HUES6 (cell line): ENCODE data around the gene ARID2.

Source experiments
- H3K27ac ChIP-seq: 2 replicates; pipeline ENCODE4 v1.7.0; 2013; ENCODE audit warnings: low read depth, mild to moderate bottlenecking, low read length, inconsistent platforms
- H3K27me3 ChIP-seq: 2 replicates; pipeline ENCODE4 v1.6.1; 2013; ENCODE audit warnings: low read length; ENCODE audit not compliant: control insufficient read depth, insufficient read depth
- H3K36me3 ChIP-seq: 2 replicates; pipeline ENCODE4 v1.6.1; 2013; ENCODE audit warnings: low read length; ENCODE audit not compliant: control insufficient read depth, insufficient read depth
- H3K4me1 ChIP-seq: 2 replicates; pipeline ENCODE4 v1.6.1; 2013; ENCODE audit warnings: low read length; ENCODE audit not compliant: control insufficient read depth, insufficient read depth
- H3K4me3 ChIP-seq: 2 replicates; pipeline ENCODE4 v1.5.1; 2013; ENCODE audit warnings: low read depth, low read length
- H3K9ac ChIP-seq: one replicate; pipeline ENCODE4 v1.6.1; 2013; ENCODE audit warnings: mild to moderate bottlenecking, low read length
- H3K9me3 ChIP-seq: 2 replicates; pipeline ENCODE4 v1.6.1; 2013; ENCODE audit warnings: low read depth, low read length; ENCODE audit not compliant: control insufficient read depth, insufficient read depth

ARID2 gene

DNA sequence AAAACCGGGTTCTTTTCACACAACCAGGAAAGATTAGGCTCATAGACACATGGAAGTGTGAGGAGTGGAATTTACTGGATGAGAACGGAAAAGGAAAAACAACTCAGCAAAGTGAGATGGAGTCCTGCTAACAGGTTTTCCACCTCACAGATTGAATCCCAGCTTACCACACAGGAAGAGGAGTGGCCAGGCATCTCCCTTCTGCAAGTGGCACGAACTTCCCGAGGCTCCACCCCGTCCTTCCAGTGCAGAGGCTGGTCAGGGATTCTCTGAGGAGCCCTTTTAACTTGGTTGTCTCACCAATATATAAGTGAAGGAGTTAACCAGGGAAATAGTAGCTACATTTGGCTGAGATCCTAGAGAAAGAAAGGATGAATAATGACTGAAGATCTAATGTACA lies 158.0 kb downstream of the ARID2 start:
- no peak overlapping the region for H3K4me3 ChIP-seq
- H3K27ac ChIP-seq = no peak overlapping the region
- no peak overlapping the region for H3K9ac ChIP-seq
- peaks cover 15% of the 10 kb centered on the region for H3K4me1 ChIP-seq
- peaks cover 36% of the 10 kb centered on the region for H3K36me3 ChIP-seq
- H3K27me3 ChIP-seq = no peaks in the 10 kb centered on the region
- peaks cover 5% of the 10 kb centered on the region; the same call in 1 of the 2 replicates for H3K9me3 ChIP-seq

DNA sequence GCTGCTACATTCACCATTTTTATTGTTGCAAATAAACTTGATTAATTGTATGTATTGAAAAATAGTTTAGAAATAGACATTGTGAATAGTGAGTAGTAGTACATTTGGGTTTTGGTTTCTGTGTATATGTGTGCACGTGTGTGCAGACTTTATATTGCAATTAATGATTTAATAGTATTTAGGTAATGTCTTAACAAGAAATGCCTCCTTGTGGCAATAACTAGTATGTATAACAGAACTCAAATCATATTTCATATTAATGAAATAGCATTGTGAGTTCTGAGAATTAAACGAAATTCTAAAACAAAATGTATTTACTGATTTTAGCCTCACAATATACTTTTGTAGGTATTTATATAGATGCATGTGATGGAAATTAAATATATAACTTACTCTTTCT lies 160.8 kb downstream of the ARID2 start:
- H3K4me3 ChIP-seq = no peak overlapping the region
- no peaks in the 10 kb centered on the region for H3K27me3 ChIP-seq
- no peak overlapping the region for H3K9ac ChIP-seq
- H3K27ac ChIP-seq = no peak overlapping the region
- peaks cover 44% of the 10 kb centered on the region for H3K36me3 ChIP-seq
- peaks cover 5% of the 10 kb centered on the region; the same call in 1 of the 2 replicates for H3K9me3 ChIP-seq
- peaks cover 15% of the 10 kb centered on the region for H3K4me1 ChIP-seq

DNA sequence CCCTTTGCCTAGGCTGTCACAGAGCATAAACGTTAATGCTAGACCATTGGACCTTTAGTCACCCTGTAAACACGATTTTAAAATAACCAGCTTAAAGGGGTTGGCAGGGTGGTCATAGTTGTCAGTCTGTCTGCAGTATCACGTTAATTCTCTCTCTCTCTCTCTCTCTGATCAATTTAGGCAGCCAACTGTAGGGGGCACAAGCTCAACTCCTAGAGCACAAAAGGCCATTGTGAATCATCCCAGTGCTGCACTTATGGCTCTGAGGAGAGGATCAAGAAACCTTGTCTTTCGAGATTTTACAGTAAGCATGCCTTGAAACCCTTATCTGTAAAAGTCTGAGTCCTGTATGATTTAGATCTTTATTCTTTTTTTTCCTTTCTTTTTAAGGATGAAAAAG lies 163.7 kb downstream of the ARID2 start:
- no peak overlapping the region for H3K9ac ChIP-seq
- H3K27me3 ChIP-seq = no peaks in the 10 kb centered on the region
- H3K36me3 ChIP-seq = peaks cover 57% of the 10 kb centered on the region
- no peak overlapping the region for H3K4me3 ChIP-seq
- no peaks in the 10 kb centered on the region for H3K9me3 ChIP-seq
- no peak overlapping the region for H3K27ac ChIP-seq
- H3K4me1 ChIP-seq = no peaks in the 10 kb centered on the region

DNA sequence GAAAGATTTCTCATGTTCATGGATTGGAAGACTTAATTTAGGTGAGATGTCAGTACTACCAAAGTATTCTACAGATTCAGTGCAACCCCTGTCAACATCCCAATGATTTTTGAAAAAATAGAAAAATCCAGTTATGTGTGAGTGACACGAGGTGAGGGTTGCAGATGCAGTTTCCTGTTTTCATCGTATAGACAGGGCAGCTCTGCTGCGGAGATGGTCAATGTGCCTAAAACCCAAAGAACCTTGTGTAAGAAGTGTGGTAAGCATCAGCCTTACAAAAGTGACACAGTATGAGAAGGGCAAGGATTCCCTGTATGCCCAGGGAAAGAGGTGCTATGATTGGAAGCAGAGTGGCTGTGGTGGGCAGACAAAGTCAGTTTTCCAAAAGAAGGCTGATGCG lies 166.5 kb downstream of the ARID2 start:
- H3K4me1 ChIP-seq = no peaks in the 10 kb centered on the region
- H3K27ac ChIP-seq = no peak overlapping the region
- H3K4me3 ChIP-seq = no peak overlapping the region
- peaks cover 65% of the 10 kb centered on the region for H3K36me3 ChIP-seq
- no peaks in the 10 kb centered on the region for H3K9me3 ChIP-seq
- no peaks in the 10 kb centered on the region for H3K27me3 ChIP-seq
- no peak overlapping the region for H3K9ac ChIP-seq

DNA sequence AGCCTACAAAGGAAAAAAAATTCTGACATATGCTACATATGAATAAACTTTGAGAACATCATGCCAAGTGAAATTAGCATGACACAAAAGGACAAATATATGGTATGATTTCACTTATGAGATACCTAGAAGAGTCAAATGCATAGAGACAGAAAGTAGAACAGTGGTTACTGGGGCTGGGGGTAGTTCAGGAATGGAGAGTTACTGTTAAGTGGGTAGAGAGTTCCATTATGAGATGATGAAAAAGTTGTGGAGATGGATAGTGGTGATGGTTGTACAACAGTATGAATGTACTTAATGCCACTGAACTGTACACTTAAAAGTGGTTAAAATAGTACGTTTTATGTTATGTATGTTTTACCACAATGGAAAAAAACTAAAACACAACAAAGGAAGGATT lies 168.6 kb downstream of the ARID2 start:
- H3K27ac ChIP-seq = no peak overlapping the region
- H3K9ac ChIP-seq = no peak overlapping the region
- no peaks in the 10 kb centered on the region for H3K27me3 ChIP-seq
- H3K36me3 ChIP-seq = peaks cover 58% of the 10 kb centered on the region
- H3K4me3 ChIP-seq = no peak overlapping the region
- H3K9me3 ChIP-seq = no peaks in the 10 kb centered on the region
- H3K4me1 ChIP-seq = no peaks in the 10 kb centered on the region

DNA sequence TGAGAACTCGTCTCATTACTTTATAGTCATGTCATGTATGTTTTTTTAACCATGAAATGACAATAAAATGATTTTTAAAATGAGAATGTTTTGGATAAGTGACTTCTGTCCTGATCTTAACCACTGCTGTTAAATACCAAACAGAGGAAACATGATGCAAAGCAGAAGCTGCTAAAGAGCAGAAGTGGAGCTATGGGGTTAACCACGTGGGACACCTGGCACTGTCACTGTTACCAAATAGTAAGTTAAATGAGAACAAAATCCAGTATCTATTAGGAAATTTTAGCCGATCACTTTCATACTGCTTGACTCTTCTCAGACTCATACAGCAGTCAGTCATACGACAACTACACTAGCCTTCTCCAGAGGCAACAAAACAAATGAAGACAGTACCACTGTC lies 178.4 kb downstream of the ARID2 start:
- no peak overlapping the region for H3K4me3 ChIP-seq
- peaks cover 25% of the 10 kb centered on the region for H3K36me3 ChIP-seq
- H3K27ac ChIP-seq = no peak overlapping the region
- H3K4me1 ChIP-seq = no peaks in the 10 kb centered on the region
- H3K9me3 ChIP-seq = no peaks in the 10 kb centered on the region
- no peaks in the 10 kb centered on the region for H3K27me3 ChIP-seq
- H3K9ac ChIP-seq = no peak overlapping the region

DNA sequence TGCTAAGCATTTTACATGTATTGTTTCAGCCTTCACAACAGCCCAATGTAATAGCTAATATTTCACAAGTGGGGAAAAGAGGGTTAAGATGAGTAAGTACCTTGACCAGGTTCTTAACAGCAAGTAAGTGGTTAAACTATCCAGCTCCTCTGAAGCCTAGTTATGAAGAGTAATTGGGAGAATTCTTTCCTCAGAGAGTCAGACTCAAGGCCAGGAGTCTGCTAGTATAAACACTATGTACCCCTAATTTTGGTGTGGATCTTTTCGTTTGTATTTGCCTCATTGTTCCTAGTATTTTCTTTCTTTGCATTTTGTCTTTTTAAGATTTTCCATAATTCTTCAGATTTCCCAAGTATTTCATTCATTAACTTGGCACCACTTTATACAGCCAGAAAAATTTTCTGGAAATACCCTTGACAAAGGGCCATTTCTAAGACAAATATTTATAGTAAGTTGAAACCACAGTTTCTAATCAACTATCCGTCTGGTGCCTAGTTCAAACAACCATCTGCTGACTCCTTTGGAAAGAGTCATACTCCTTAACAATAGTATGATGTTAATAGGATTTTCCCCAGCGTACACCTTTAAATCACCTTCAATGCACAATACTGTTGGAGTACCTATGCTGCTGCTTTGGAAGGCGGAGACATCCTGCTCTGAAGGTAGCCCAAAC lies 179.7 kb downstream of the ARID2 start:
- Histone ChIP-seq H3K27me3 (no peaks in the 10 kb centered on the region), H3K27ac (no peak overlapping the region), H3K9me3 (no peaks in the 10 kb centered on the region), H3K4me1 (no peaks in the 10 kb centered on the region), H3K36me3 (peaks cover 25% of the 10 kb centered on the region), H3K4me3 (no peak overlapping the region), H3K9ac (no peak overlapping the region)

DNA sequence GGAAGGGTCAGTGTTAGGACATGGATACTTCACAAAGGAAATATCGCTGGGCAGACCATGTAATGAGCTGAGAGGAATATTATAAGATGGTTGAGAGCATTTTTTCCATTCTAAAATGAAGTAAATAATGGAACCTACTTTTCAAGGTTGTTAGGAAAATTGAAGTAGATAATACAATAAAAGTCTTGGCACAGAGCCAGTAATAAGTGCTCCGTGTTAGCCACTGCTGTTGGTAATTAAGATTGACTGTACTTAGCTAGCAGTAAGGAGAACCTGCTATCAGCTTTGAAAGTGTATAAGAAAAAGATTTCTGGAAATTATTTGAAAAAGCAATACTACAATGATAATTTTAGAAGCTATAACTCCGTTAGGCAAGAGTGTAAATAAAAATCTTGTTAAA lies 183.3 kb downstream of the ARID2 start:
- Histone ChIP-seq H3K4me1 (no peaks in the 10 kb centered on the region), H3K27ac (no peak overlapping the region)

DNA sequence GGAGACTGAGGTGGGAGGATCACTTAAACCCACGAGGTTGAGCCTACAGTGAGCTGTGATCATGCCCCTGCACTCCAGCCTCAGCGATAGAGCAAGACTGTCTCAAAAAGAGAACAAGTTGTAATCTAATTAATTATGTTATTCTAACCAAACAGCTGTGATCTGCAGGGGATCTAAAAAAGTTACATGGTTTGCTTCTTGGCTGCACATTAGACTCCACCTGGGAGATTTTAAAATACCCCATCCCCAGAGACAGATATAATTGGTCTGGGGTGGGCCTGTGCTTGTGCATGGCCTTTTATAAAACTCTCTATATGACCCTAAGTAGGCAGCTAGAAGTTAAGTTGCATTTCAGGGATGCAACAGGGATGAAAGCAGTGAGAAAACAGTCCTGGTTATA lies 184.1 kb downstream of the ARID2 start:
- Histone ChIP-seq H3K27me3 (no peaks in the 10 kb centered on the region), H3K27ac (no peak overlapping the region), H3K36me3 (0 out of 2 replicates have a peak, but pooled peaks cover 4% of the 10 kb centered on the region), H3K9me3 (no peaks in the 10 kb centered on the region), H3K9ac (no peak overlapping the region), H3K4me3 (no peak overlapping the region), H3K4me1 (no peaks in the 10 kb centered on the region)

More for the DNA sequence above, 183.3 kb downstream of the ARID2 start:
- no peaks in the 10 kb centered on the region for H3K27me3 ChIP-seq
- H3K9me3 ChIP-seq = no peaks in the 10 kb centered on the region
- H3K9ac ChIP-seq = no peak overlapping the region
- H3K36me3 ChIP-seq = peaks cover 13% of the 10 kb centered on the region
- no peak overlapping the region for H3K4me3 ChIP-seq

DNA sequence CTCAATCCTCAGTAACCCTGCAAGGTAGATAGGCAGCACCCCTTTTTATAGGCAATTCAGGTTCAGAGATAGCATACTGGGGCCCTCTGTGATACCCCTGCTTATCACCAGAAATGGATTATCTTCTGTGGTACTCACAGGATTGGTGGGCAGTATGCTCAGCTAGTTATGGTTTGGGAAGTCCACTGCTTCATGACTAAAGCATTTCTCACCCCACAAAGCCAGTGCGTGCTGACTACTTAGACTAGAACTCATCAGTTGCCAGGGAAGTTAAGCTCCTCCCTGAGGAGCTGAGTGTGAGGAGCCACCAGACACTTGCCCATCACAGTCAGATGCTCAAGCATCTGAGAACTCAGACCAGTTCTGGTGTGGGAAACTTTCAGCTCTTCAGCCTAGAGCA lies 184.6 kb downstream of the ARID2 start:
- Histone ChIP-seq H3K36me3 (0 out of 2 replicates have a peak, but pooled peaks cover under 1% of the 10 kb centered on the region), H3K27me3 (no peaks in the 10 kb centered on the region), H3K9me3 (no peaks in the 10 kb centered on the region), H3K4me3 (no peak overlapping the region), H3K4me1 (no peaks in the 10 kb centered on the region), H3K9ac (no peak overlapping the region), H3K27ac (no peak overlapping the region)

DNA sequence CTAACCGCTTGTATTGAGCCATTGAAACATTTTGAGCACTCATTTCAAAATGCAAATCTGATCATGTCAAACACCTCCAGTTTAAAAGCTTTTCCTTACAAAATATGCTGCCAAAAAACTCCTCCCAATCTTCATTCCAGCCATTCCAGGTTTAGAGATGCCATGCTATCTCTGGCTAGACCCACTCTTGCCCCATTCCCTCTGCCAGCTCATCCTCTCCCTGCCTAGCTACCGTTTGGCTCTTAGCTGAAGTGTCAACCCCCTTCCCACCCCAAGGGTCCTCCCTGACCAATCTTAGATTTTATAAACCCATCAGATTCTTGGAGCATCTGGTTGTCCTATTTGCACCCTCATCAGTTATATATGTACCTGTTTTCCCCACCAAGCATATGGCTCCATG lies 185.9 kb downstream of the ARID2 start:
- no peak overlapping the region for H3K9ac ChIP-seq
- no peak overlapping the region for H3K4me3 ChIP-seq
- no peaks in the 10 kb centered on the region; the same call in 1 of the 2 replicates for H3K36me3 ChIP-seq
- H3K4me1 ChIP-seq = no peaks in the 10 kb centered on the region
- H3K9me3 ChIP-seq = no peaks in the 10 kb centered on the region
- H3K27me3 ChIP-seq = no peaks in the 10 kb centered on the region
- H3K27ac ChIP-seq = no peak overlapping the region
